C4-2B (cell line): ENCODE results near the gene TRUB1.

Experiments
- CTCF ChIP-seq: fragments of 450-650 bp; conservative IDR thresholded peaks from 2 replicates; pipeline ENCODE4 v1.5.1; 2017; ENCODE audit warnings: mild to moderate bottlenecking
- ZFX ChIP-seq: fragments of 450-650 bp; IDR thresholded peaks from 2 replicates; pipeline ENCODE4 v1.6.1; 2017

GRCh38 chr10:114956466-114956865, 18.5 kb downstream of the TRUB1 start:
- TF ChIP-seq CTCF (no peak), ZFX (no peak)
